Measurements from ENCODE around the gene SEBOX. TPM values are rescaled to one million over a fixed set of nuclear protein-coding genes. Genes with fewer than 3 reads are reported as not detected.

The SEBOX gene
- total RNA-seq, result not detected

GRCh38 chr17:28364665-28365363 is at the start of gene SEBOX:
TSS of gene SEBOX (minus strand) at chr17:28365199. CDS start at chr17:28365151, 48 bp downstream.

DNA sequence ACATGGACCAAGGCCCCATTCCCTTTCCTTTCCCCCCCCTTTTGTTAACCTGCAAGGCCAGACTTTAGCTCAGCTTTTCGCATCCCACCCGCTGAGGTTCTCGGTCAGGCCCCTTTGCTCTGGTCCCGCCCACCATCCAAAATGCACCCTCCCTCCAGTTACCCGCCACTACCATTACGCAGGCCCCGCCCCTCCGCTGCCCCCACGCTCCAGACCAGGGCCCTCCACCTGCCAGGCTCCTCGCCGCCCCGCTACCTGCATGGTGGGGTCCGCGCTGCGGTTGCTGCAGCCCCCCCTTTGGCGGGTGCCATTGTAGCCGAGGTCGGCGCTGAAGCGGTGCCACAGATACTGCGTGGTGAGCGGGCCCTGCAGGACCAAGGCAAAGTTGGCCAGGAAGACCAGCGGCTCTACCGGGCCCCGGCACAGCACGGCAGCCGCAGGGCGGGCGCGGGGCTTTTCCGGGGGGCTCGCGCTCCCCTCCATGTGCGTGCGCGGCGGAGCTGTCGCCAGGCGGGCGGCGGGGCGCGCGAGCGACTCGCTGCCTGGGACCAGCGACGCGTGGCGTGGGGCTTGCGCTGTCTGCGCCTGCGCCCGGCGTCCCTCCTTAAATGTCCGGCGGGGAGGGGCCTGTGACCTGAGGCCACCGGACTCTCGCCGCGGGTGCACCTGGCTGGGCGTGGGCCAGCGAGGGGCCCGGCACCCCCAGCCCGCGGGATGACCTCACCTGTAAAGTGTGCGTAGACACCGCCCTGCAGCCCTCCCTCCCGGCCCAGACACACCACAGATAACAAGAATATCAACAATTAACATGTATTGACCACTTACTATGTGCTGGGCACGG is 40.9 kb upstream of the SEBOX start, which contains the start of gene SLC46A1:
Gene SLC46A1, minus strand, starts transcription at position 581 of the 841 bp plus-strand sequence. Its CDS starts 98 bp downstream, at position 483.

GRCh38 chr17:28371245-28372202 is 6.5 kb upstream of the SEBOX start, which contains the start of gene SARM1:
TSS of gene SARM1 (plus strand) at chr17:28371694. CDS start at chr17:28372033, 339 bp downstream.

DNA sequence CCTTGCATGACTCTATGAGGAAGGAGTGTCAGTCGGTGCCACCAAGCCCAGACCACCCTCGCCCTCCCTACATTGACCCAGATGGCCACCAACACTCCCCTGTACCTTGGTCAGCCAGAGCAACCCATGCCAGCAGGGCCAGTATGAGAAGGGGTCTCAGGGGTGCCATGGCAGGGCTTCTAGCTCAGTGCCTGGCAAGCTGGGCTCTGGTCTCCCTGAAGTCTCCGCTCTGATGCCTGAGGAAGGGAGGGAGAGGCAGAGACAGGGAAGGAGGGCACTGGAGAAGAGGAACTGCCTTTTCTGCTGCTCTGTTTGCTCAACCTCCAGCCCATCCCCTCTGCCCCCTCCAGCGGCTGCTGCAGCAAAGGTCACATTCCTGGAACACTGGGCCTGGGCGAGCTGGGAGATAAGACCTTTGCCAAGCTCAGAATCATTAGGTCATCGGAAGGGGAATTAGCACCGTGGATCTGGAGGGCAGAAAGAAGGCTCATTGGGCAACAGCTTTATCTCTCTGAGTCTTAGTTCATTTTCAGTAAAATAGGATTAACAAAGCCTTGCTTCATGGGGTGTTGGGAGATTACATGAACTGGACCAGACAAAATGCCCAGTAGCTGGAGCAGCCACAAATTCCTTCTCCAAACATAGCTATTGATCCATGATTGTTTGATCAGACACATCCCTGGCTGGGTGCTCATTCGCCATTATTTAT is 5.2 kb upstream of the SEBOX start, which contains the start of gene VTN:
Gene VTN, minus strand, starts transcription at position 273 of the 709 bp plus-strand sequence. Its CDS starts 104 bp downstream, at position 169.

DNA sequence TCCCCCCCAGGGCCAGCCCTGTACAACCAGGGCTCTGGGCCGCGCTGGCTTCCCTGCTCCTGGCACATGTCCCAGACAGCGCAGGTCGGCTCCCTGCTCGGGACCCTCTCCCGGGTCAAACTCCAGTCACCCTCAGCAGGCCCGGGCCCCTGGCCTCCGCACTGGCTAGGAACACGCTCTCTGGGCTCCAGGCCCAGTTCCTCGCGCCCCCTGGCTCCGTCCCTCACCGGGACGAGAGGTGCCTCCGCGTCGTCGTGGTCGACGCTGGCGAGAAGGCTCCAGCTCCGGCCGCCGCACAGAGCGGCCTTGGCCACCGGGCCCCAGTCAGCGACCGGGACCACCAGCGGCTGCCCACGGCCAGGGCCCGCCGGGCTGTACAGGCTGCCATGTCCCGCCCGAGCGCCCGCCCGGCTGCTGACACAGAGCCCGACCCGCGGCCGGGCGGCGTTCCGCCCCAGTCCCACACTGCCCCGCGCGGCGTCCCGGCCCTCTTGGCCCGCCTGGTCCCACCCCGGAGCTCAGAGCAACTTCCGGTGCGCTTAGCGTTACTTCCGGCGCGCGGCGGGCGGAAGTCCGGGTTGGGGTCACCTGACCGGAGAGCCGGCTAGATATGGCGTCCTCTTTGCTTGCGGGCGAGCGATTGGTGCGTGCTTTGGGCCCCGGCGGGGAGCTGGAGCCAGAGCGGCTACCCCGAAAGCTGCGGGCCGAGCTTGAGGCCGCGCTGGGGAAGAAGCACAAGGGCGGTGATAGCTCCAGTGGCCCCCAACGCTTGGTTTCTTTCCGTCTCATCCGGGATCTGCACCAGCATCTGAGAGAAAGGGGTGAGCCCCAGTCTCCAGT is 7.7 kb downstream of the SEBOX start, which contains the start of gene POLDIP2:
Gene POLDIP2, minus strand, starts transcription at position 467 of the 840 bp plus-strand sequence. Its CDS starts 79 bp downstream, at position 388.

DNA sequence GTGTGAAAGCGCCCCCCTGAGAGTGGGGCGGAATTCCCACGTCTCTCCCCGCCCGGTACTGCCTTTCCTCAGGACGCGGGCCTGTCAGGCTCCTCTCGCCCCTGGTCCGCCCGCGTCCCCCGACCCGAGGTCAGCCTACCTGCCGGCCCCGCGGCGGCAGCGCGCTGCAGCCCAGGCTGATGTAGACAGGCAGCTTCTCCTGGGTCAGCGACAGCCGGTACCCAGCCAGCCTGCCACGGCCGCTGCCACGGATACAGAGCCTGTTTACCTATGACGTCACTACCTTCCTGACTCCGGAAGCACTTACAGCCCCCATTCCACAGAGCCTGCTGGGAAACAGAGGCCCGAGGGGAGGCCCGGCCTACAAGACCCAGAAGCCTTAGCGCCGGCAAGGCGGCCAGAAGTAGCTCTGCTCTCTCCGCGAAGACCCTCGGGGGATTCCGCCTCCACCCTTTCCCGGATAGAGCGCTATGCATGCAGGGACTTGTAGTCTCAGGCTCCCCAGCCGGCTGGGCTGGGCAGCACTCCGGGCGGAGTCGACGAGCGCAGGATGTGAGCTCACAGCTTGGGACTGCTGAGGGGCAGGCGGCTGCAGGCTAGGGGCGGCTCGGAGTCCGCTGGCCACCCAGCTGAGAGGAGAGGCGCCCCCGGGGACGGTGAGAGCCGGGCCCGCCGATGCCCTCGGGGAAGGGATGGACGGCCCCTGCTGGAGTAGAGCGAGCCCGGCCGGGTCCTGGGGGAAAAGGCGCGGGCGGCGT is 29.6 kb downstream of the SEBOX start, which contains the start of the genes IFT20 and TNFAIP1:
Gene IFT20, minus strand, starts transcription at position 272 of the 758 bp plus-strand sequence. CDS start 3,487 bp downstream, outside the sequence.
Gene TNFAIP1, plus strand, starts transcription at position 561 of the 758 bp plus-strand sequence. CDS start 3,761 bp downstream, outside the sequence.

DNA sequence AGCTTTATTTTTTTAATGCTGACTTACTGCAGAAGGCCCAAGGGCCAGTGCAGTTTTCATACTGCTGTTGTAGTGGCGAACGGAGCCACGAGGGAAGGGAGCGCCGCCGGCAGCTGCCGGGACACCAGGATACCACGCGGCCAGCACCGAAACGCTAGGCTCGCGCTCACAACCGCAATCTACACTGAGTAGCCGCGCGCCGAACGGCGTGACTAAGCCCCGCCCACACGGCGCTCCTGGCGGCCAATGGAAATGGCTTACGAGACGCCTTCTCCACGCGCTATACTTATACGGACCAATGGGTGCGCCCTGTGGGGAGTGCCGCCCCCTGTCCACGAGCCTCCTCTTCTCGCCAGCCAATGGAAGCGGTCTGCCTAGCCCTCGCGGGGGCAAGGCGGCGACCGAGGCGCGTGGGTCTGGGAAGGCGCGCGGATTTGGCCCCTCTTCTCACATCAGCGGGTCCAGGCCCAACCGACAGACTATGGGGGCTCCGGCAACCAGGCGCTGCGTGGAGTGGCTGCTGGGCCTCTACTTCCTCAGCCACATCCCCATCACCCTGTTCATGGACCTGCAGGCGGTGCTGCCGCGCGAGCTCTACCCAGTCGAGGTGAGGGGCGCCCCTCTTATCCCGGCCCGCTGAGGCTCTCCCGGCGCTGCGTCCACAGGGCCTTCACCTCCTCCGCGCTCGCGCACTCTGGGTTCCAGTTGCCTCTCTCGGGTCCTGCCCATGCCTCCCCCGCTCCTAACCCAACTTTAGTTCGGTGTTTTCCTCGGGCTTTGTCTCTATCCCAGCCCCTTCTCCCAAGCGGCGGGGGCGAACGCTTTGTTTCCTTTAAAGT is 46.0 kb downstream of the SEBOX start, which contains the start of gene TMEM97:
Gene TMEM97, plus strand, starts transcription at position 442 of the 839 bp plus-strand sequence. Its CDS starts 40 bp downstream, at position 482.

Other genes with a start within 250 kb of the SEBOX start
- 25.3 TPM for gene TMEM97, start 46.0 kb downstream of the SEBOX start, total RNA-seq
- gene IFT20, start 29.7 kb downstream of the SEBOX start, total RNA-seq, result 42.5 TPM
- 38.9 TPM for gene TNFAIP1, start 29.4 kb downstream of the SEBOX start, total RNA-seq
- 68.8 TPM for gene POLDIP2, start 7.7 kb downstream of the SEBOX start, total RNA-seq
- gene VTN, start 5.1 kb upstream of the SEBOX start, total RNA-seq, result 5.7 TPM
- 16.7 TPM for gene SARM1, start 6.5 kb upstream of the SEBOX start, total RNA-seq
- 8.2 TPM for gene SLC46A1, start 41.0 kb upstream of the SEBOX start, total RNA-seq
- gene SLC13A2, start 108.4 kb upstream of the SEBOX start, total RNA-seq, result 1.9 TPM
- 0.23 TPM for gene FOXN1, start 141.1 kb upstream of the SEBOX start, total RNA-seq
- 102 TPM for gene UNC119, start 187.4 kb upstream of the SEBOX start, total RNA-seq
- gene PIGS, start 206.3 kb upstream of the SEBOX start, total RNA-seq, result 75.0 TPM
- gene ALDOC, start 211.7 kb upstream of the SEBOX start, total RNA-seq, result 15.1 TPM
- 26.7 TPM for gene SPAG5, start 233.8 kb upstream of the SEBOX start, total RNA-seq
- 16.0 TPM for gene RSKR, start 249.0 kb upstream of the SEBOX start, total RNA-seq

All from metanephros (tissue), 1 donor.